SK-N-SH (cell line): ENCODE measurements around the gene DYNC2LI1.

Experiments
- EP300 ChIP-seq, 2 experiments: IDR thresholded peaks; 2 replicates each; pipeline versions ENCODE4 v1.4.0 to v1.6.1; 2012; ENCODE audit warnings: borderline replicate concordance in 1 of 2, low read depth in 1 of 2, low read length in 1 of 2
- EZH2phosphoT487 ChIP-seq: fragments of 200-600 bp; sonication (generic); IDR thresholded peaks from 2 replicates; pipeline ENCODE4 v1.6.1; 2017; ENCODE audit warnings: low read depth, mixed run types, mild to moderate bottlenecking, antibody characterized with exemption, moderate library complexity, borderline replicate concordance
- GABPA ChIP-seq: IDR thresholded peaks from 2 replicates; pipeline ENCODE4 v1.4.0; 2012; ENCODE audit warnings: low read depth, mild to moderate bottlenecking
- GATA2 ChIP-seq: sonication (generic); formaldehyde crosslinking; IDR thresholded peaks from 2 replicates; pipeline ENCODE4 v1.5.0; 2020; ENCODE audit warnings: mild to moderate bottlenecking, missing genetic modification reagents
- NRF1 ChIP-seq: IDR thresholded peaks from 2 replicates; pipeline ENCODE4 v1.6.1; 2012; ENCODE audit warnings: low read depth, mild to moderate bottlenecking, low read length
- POLR2AphosphoS5 ChIP-seq: IDR thresholded peaks from 2 replicates; pipeline ENCODE4 v1.6.1; 2012; ENCODE audit warnings: low read depth, low read length
- TF ChIP-seq, protein P1 (sequence below): fragments of 200-600 bp; sonication (generic); IDR thresholded peaks from 2 replicates; pipeline ENCODE4 v1.6.1; 2017; ENCODE audit warnings: antibody characterized with exemption, mild to moderate bottlenecking, moderate library complexity
- TF ChIP-seq, protein P2 (sequence below): fragments of 150-350 bp; IDR thresholded peaks from 2 replicates; pipeline ENCODE4 v1.6.1; 2017; ENCODE audit warnings: antibody characterized with exemption, low read length, low read depth, borderline replicate concordance

DNA sequence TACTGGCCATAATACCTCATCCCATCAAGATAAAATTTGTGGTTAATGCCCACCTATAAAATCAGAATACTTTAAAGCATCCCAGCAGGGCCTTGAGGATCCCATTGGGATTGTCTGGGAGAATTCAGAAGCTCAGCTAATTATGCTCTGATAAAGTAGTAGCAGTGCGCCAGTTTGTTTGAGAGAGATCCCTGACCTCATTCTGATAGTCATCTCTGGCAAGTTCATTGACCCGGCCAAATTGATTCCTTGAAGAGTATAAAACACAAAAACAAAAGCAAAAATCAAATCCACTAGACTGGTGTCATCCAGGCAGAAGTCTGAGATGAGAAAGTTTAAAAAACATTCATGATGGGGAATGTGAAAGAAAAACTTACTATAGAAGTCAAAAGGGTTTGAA is 50.7 kb downstream of the DYNC2LI1 start:
- TF ChIP-seq, protein P1, sequence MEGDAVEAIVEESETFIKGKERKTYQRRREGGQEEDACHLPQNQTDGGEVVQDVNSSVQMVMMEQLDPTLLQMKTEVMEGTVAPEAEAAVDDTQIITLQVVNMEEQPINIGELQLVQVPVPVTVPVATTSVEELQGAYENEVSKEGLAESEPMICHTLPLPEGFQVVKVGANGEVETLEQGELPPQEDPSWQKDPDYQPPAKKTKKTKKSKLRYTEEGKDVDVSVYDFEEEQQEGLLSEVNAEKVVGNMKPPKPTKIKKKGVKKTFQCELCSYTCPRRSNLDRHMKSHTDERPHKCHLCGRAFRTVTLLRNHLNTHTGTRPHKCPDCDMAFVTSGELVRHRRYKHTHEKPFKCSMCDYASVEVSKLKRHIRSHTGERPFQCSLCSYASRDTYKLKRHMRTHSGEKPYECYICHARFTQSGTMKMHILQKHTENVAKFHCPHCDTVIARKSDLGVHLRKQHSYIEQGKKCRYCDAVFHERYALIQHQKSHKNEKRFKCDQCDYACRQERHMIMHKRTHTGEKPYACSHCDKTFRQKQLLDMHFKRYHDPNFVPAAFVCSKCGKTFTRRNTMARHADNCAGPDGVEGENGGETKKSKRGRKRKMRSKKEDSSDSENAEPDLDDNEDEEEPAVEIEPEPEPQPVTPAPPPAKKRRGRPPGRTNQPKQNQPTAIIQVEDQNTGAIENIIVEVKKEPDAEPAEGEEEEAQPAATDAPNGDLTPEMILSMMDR, result no peak
- TF ChIP-seq, protein P2, sequence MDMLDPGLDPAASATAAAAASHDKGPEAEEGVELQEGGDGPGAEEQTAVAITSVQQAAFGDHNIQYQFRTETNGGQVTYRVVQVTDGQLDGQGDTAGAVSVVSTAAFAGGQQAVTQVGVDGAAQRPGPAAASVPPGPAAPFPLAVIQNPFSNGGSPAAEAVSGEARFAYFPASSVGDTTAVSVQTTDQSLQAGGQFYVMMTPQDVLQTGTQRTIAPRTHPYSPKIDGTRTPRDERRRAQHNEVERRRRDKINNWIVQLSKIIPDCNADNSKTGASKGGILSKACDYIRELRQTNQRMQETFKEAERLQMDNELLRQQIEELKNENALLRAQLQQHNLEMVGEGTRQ, result no peak
- TF ChIP-seq EP300 (IDR thresholded peaks at IDR 0.05; ENCODE audit: borderline replicate concordance in 1 of 2, low read depth in 1 of 2, low read length in 1 of 2) (no peak), GATA2 (CRISPR knock-in tag) (no peak), NRF1 (no peak), POLR2AphosphoS5 (no peak), GABPA (no peak), EZH2phosphoT487 (no peak)
